ENCODE results near the gene MRPS10.

- TF ChIP-seq KDM1A (IDR thresholded peaks at IDR 0.05; ENCODE audit: low read depth), result no peak
- TF ChIP-seq POLR2A (IDR thresholded peaks at IDR 0.05; ENCODE audit: low read length), result no peak
- TF ChIP-seq PBX3 (IDR thresholded peaks at IDR 0.05), result no peak
- no peak for TF ChIP-seq POLR2AphosphoS2 (conservative IDR thresholded peaks at IDR 0.05; ENCODE audit: low read length)
- no peak for TF ChIP-seq CTCF (IDR thresholded peaks at IDR 0.05)
- TF ChIP-seq TP53 (CRISPR knock-in tag; IDR thresholded peaks at IDR 0.05), result no peak
- TF ChIP-seq RFX5 (IDR thresholded peaks at IDR 0.05), result no peak
- no peak for TF ChIP-seq REST (IDR thresholded peaks at IDR 0.05)
- no peak for TF ChIP-seq KDM5A (IDR thresholded peaks at IDR 0.05)
- no peak for TF ChIP-seq HOXA7 (CRISPR knock-in tag; IDR thresholded peaks at IDR 0.05)
- TF ChIP-seq CEBPB (IDR thresholded peaks at IDR 0.05), result no peak
- no peak for TF ChIP-seq RCOR1 (IDR thresholded peaks at IDR 0.05; ENCODE audit: low read depth, low read length)
- TF ChIP-seq ELK1 (IDR thresholded peaks at IDR 0.05; ENCODE audit: low read depth, low read length), result no peak
- no peak for TF ChIP-seq HDAC2 (IDR thresholded peaks at IDR 0.05)
Measured at GRCh38 chr6:42204768-42205282, 12.8 kb downstream of the MRPS10 start.
